IgD-negative memory B cell (primary cell): ENCODE data around the gene KDM2A. TPM values are rescaled to one million over a fixed set of nuclear protein-coding genes. Genes with fewer than 3 reads are reported as not detected.
A peak's percentile ranks its signal among the peaks of the same experiment; 100 is the strongest.

Experiments
- H3K27ac Mint-ChIP-seq, 3 donors: one replicate each; pipeline ENCODE4 v1.8.0; 2020 to 2022; ENCODE audit warnings: mild to moderate bottlenecking in 3 of 3, mixed read lengths in 3 of 3, moderate library complexity in 1 of 3
- H3K27me3 Mint-ChIP-seq: one replicate; pipeline ENCODE4 v1.8.0; 2021; ENCODE audit warnings: mixed read lengths
- H3K36me3 Mint-ChIP-seq: one replicate; pipeline ENCODE4 v1.8.0; 2020; ENCODE audit warnings: mild to moderate bottlenecking, mixed read lengths
- H3K4me1 Mint-ChIP-seq, 3 donors: one replicate each; pipeline ENCODE4 v1.8.0; 2020 to 2022; ENCODE audit warnings: mixed read lengths in 3 of 3, mild to moderate bottlenecking in 1 of 3
- H3K4me3 Mint-ChIP-seq, 4 donors: one replicate each; pipeline ENCODE4 v1.8.0; 2020 to 2022; ENCODE audit warnings: mild to moderate bottlenecking in 4 of 4, mixed read lengths in 4 of 4, moderate library complexity in 3 of 4
- H3K9me3 Mint-ChIP-seq, 3 donors: one replicate each; pipeline ENCODE4 v1.8.0; 2020 to 2021; ENCODE audit warnings: mixed read lengths in 3 of 3, mild to moderate bottlenecking in 1 of 3
- polyA plus RNA-seq: library from polyadenylated mRNA; unstranded; fragments of 300-500 nt; fragmentation: Illumina TruSeq; gene quantifications from one replicate; pipeline ENCODE4 v1.2.3, GENCODE V29; 2021

KDM2A gene
- polyA plus RNA-seq, 1 donor from 2014 or later = 25.1 TPM

DNA sequence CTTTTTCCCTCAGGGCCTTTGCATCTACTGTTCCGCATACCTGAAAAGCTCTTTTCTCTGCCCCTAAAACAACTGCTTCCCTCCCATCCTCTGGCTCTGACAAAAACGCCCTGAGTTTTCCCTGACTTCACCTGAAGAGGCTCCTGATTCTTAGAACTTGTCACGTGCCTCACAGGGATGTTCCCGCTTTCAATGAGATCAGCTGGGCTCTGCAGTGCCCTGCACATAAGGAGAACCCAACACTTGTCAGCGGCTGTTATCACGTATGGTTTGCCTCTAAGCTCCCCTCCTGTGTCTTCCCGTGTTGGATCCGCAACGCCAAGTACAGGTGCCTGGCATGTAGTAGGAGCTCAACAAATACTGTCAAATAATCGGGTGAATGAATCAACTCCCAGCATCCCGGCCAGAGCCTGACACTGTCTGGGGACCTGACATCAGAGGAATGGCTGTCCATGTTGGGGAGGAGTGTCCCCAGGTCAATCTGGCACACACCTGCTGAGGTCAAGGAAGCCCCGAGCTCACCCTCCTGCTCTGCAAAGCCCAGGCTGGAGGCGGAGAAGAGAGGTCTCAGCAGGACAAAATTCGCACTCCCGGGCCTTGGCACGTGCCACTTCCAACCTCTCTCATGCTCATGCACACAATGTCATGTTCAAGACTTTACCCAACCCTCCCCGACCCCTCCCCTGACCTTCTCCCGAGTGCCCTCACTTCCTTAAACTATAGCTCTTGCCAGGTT, 143.1 kb downstream of the KDM2A start:
- peaks cover 1% of the 10 kb centered on the region for H3K36me3 Mint-ChIP-seq
- peak overlapping the region in 2 of 3 donors; percentile 41 to 80 for H3K27ac Mint-ChIP-seq
- peak overlapping the region in 3 of 4 donors; percentile 71 to 91 (median 85) for H3K4me3 Mint-ChIP-seq
- no peaks in the 10 kb centered on the region for H3K9me3 Mint-ChIP-seq
- H3K4me1 Mint-ChIP-seq = peaks cover 6 to 24% (median 21%) of the 10 kb centered on the region in 3 donors
- peaks cover 8% of the 10 kb centered on the region for H3K27me3 Mint-ChIP-seq

GRCh38 chr11:67262731-67263675, 143.9 kb downstream of the KDM2A start:
- Mint-ChIP-seq H3K36me3 (peaks cover 1% of the 10 kb centered on the region), H3K4me1 (peaks cover 8 to 25% (median 22%) of the 10 kb centered on the region in 3 donors)

DNA sequence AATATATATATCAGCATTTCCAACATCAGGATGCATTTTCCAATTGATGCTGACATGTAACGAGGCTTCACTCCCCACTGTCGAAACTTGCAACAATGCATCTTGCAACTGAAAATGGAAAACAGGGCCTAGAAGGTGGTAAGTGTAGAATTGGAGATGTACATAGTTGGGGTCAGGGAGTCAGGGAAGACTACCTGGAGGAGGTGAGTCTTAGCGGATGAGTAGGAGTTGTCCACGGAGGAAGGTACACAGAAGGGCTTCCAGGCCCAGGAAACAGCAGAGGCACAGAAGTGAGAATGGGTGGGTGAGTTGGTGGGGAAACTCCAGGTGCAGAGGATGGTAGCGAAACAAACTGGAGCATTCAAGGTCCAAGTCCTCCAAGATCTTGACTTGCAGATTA, 145.2 kb downstream of the KDM2A start:
- Mint-ChIP-seq H3K4me3 (peak overlapping the region in 3 of 4 donors; percentile 61 to 88 (median 76)), H3K9me3 (no peaks in the 10 kb centered on the region), H3K36me3 (peaks cover 1% of the 10 kb centered on the region), H3K4me1 (peaks cover 13 to 30% (median 30%) of the 10 kb centered on the region in 3 donors), H3K27me3 (peaks cover 10% of the 10 kb centered on the region), H3K27ac (peak overlapping the region in 2 of 3 donors; percentile 4 to 93)

More at GRCh38 chr11:67262731-67263675, 143.9 kb downstream of the KDM2A start:
- Mint-ChIP-seq H3K27me3 (peaks cover 8% of the 10 kb centered on the region), H3K4me3 (peak overlapping the region; percentile 26 to 91 (median 81)), H3K27ac (peak overlapping the region; percentile 48 to 80 (median 53)), H3K9me3 (no peaks in the 10 kb centered on the region)

DNA sequence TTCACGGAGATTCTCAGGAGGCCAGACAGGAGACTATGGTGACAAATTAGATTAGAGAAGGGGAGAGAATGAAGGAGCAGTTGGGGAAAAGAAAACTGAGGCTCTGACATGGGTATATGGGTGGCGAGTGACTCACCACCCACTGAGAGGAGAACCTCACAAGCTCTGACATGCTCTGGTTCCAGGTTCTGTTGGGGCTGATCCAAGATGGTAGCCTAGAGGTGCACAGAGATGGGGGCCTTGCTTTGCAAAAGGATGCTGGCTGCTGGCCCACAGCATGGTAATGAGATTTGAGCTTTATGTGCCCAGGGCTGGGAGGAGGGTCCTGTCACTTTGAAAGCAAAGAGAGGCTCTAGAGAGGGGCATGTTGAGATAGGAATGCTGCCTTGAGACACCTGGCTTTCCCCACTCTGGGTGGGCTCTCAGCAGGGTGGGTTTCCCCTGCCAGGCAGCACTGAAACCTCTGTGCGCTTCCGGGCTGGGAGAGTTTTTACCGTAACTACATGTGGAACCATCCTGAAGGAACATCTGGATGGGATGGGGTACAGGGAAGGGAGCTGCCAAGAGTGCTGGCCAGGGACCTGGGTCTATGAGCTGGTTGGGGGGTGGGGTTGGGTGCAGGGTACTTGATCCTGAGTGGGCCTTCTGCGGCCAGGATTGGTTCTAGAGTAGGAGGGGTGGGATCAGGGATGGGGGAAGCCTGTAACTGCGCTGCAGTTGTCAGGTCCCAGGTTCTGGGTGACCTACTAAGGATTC, 146.0 kb downstream of the KDM2A start:
- Mint-ChIP-seq H3K36me3 (peaks cover 3% of the 10 kb centered on the region), H3K27me3 (peaks cover 10% of the 10 kb centered on the region), H3K4me1 (peaks cover 16 to 32% (median 30%) of the 10 kb centered on the region in 3 donors), H3K9me3 (no peaks in the 10 kb centered on the region), H3K4me3 (peak overlapping the region; percentile 57 to 88 (median 75)), H3K27ac (peak overlapping the region; percentile 90 to 94 (median 93))

GRCh38 chr11:67265633-67266448, 146.8 kb downstream of the KDM2A start:
- Mint-ChIP-seq H3K4me1 (peaks cover 24 to 40% (median 38%) of the 10 kb centered on the region in 3 donors), H3K9me3 (no peaks in the 10 kb centered on the region), H3K27ac (peak overlapping the region in 2 of 3 donors; percentile 90 to 93), H3K4me3 (peak overlapping the region; percentile 76 to 92 (median 87)), H3K27me3 (peaks cover 10% of the 10 kb centered on the region), H3K36me3 (peaks cover 8% of the 10 kb centered on the region)

DNA sequence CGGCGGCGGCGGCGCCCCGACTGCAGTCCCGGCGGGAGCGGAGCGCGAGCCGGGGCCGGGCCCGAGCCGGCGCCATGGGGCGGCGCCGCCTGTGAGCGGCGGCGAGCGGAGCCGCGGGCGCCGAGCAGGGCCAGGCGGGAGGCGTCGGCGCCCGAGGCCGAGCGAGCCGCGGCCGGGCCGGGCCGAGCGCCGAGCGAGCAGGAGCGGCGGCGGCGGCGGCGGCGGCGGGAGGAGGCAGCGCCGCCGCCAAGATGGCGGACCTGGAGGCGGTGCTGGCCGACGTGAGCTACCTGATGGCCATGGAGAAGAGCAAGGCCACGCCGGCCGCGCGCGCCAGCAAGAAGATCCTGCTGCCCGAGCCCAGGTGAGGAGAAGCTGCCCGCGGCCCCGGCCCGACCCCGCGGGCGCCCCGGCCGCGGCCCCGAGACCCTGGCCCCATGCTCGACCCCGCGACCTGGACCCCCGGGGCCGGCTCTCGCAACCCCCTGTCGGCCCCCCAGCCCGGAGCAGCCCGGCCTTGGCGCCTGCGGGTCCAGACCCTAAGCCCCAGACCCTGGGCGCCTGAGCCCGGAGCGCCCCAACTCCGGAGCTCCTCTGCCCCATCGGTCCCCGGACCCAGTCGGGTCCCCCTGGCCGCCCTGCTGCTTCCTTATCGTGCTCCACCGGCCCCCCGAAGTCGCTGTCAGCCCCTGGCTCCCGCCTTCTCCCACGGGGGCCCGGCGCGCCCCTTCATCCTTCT, 147.6 kb downstream of the KDM2A start, which contains the start of gene GRK2:
Gene GRK2, plus strand, starts transcription at position 25 of the 739 bp plus-strand sequence. Its CDS starts 227 bp downstream, at position 252.
- H3K4me1 Mint-ChIP-seq = peaks cover 32 to 47% (median 43%) of the 10 kb centered on the region in 3 donors
- peak within 1 kb of the TSS; percentile 95 to 100 (median 97) for H3K27ac Mint-ChIP-seq
- peaks cover 10% of the 10 kb centered on the region for H3K27me3 Mint-ChIP-seq
- no peaks in the 10 kb centered on the region for H3K9me3 Mint-ChIP-seq
- H3K36me3 Mint-ChIP-seq = peaks cover 8% of the 10 kb centered on the region
- peak within 1 kb of the TSS; percentile 93 to 97 (median 96) for H3K4me3 Mint-ChIP-seq

DNA sequence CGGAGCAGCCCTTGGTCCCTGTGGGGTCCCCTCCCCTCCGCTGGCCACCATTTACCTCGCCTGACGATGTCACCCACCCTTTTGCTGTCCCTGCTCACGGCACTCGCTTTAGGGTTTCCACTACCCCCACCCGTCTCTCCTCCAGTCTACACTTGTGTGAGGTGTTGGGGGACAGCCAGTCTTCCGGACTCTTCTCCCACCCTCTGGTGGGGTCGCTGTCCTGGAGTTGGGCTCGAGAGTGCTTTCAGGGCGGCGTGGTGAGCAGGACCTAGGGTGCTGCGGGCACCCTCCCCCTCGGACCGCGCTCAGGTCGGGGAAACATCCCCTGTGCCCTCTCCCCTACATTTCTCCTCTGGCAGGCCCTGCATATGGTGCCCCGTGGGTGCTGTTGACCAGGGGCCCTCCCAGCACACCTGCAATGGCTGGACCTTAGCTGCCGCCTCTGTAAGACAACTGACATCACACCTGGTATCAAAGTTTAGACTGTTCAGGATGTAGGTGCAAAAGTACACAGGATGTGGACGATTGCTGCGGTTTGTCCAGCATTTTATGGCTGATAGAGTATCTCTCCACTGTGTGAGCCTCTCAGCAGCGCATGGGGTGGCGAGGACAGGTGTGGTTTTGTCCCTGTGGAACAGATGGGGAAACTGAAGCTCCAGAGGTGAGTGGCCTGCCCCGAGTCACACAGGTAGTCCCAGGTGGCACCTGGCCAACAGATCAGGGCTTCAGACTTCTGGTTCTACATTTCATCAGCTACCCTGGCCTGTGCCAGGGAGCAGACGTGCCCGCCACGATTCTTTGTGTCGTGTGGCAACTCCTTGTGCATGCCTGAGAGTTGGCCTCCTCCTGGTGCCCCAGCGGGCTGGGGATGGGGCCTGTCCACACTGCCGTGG, 148.4 kb downstream of the KDM2A start:
- H3K27ac Mint-ChIP-seq = peak overlapping the region; percentile 95 to 100 (median 97)
- peak overlapping the region; percentile 93 to 97 (median 96) for H3K4me3 Mint-ChIP-seq

GRCh38 chr11:67268081-67268961, 149.3 kb downstream of the KDM2A start:
- Mint-ChIP-seq H3K4me1 (peaks cover 39 to 50% (median 40%) of the 10 kb centered on the region in 3 donors), H3K9me3 (no peaks in the 10 kb centered on the region), H3K4me3 (peak overlapping the region; percentile 93 to 97 (median 96)), H3K27me3 (peaks cover 3% of the 10 kb centered on the region), H3K36me3 (peaks cover 10% of the 10 kb centered on the region), H3K27ac (peak overlapping the region; percentile 95 to 100 (median 97))

More for the DNA sequence above, 148.4 kb downstream of the KDM2A start:
- Mint-ChIP-seq H3K27me3 (peaks cover 6% of the 10 kb centered on the region), H3K9me3 (no peaks in the 10 kb centered on the region), H3K4me1 (peaks cover 39 to 51% (median 47%) of the 10 kb centered on the region in 3 donors), H3K36me3 (peaks cover 10% of the 10 kb centered on the region)

DNA sequence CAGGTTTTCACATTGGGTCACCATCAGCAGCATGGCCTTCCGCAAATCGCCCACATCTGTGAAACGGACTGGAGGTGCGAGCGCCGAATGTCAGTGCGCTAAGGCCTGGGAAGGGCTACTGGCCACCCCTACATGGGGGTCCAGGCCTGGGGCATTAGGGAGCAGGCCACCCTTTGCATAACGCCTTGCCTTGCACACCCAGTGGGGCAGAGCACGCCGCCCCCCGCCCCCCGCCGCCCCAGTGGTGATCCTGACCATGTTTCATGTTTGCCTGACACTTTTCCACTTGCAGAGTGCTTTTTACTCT, 149.9 kb downstream of the KDM2A start:
- H3K36me3 Mint-ChIP-seq = peaks cover 10% of the 10 kb centered on the region
- peaks cover 3% of the 10 kb centered on the region for H3K27me3 Mint-ChIP-seq
- H3K4me1 Mint-ChIP-seq = peaks cover 41 to 51% (median 42%) of the 10 kb centered on the region in 3 donors
- H3K4me3 Mint-ChIP-seq = peak overlapping the region; percentile 93 to 97 (median 96)
- peak overlapping the region; percentile 95 to 100 (median 97) for H3K27ac Mint-ChIP-seq
- no peaks in the 10 kb centered on the region for H3K9me3 Mint-ChIP-seq

DNA sequence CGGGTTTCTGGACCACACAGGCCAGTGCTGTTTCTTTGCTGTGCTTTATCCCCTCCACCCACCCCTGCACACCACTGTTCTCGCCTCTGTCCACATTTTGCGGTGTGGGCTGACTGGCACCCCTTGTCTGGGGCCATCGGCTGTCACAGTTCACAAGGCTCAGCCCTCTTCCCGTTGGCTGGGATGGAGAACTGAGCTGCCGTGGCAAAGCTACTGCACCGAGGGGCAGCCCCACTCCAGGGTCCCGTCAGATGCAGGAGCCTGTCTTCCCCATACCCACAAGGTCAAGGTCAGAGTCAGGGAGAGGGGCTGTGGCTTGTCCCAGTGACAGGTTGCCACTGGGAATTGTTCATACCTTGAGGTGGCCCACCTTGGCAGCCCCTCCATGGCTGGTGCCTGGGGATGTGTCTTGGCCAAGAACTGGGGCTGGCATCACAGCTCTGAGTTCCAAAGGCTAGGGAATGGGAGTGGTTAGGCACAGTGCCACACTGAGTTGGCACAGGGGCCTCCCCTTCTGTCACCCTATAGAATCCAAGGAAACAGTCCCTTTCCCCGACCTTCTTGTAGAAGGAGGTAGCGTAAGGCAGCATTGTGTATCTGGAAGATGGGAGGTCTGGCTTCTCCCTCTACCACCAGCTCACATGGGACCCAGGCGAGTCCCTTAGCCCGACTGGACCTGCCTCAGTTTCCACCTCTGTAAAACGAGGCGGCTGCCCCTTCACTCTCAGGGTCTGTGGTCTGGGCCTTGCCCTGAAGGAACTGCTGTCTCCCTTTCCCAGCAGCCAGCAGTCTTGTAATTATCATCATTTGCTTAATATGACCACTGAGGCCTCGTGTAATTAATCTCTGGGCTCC, 150.6 kb downstream of the KDM2A start:
- Mint-ChIP-seq H3K27ac (peak overlapping the region; percentile 94 to 97 (median 95)), H3K27me3 (peaks cover 3% of the 10 kb centered on the region), H3K36me3 (peaks cover 10% of the 10 kb centered on the region), H3K4me3 (peak overlapping the region; percentile 93 to 97 (median 95)), H3K4me1 (peaks cover 42 to 56% (median 47%) of the 10 kb centered on the region in 3 donors), H3K9me3 (no peaks in the 10 kb centered on the region)
